GM06990 (cell line): Measurements from ENCODE around the gene SNX1.

Experiments
- DNase-seq: peaks from one replicate; pipeline ENCODE4 v3.0.0-alpha.2; 2011; ENCODE audit not compliant: insufficient read length; ENCODE audit errors: extremely low read depth
- H3K27me3 ChIP-seq: replicated peaks from 2 replicates; pipeline ENCODE4 v1.6.0; 2011; ENCODE audit warnings: low read length; ENCODE audit not compliant: control insufficient read depth, insufficient read depth
- H3K36me3 ChIP-seq: 2 replicates; pipeline ENCODE4 v1.5.1; 2011; ENCODE audit warnings: low read length; ENCODE audit not compliant: control insufficient read depth, insufficient read depth
- H3K4me3 ChIP-seq: replicated peaks from 2 replicates; pipeline ENCODE4 v1.5.1; 2011; ENCODE audit warnings: low read depth, mild to moderate bottlenecking, control low read depth, low read length
- CTCF ChIP-seq: IDR thresholded peaks from 2 replicates; pipeline ENCODE4 v1.5.1; 2011; ENCODE audit warnings: low read length, control low read depth, mild to moderate bottlenecking, inconsistent platforms; ENCODE audit not compliant: insufficient read depth, poor library complexity, severe bottlenecking

The SNX1 gene

GRCh38 chr15:64136347-64136746 is 40.6 kb downstream of the SNX1 start:
- Histone ChIP-seq H3K27me3 (no peaks in the 10 kb centered on the region), H3K36me3 (peaks cover 48% of the 10 kb centered on the region), H3K4me3 (no peak overlapping the region)
- TF ChIP-seq CTCF: no peak
- DNase-seq: no peak

- no peaks in the 10 kb centered on the region for H3K27me3 ChIP-seq
- peaks cover 43% of the 10 kb centered on the region for H3K36me3 ChIP-seq
- no peak overlapping the region for H3K4me3 ChIP-seq
- TF ChIP-seq CTCF: no peak
- DNase-seq: no peak
Measured at GRCh38 chr15:64137226-64137833, 41.5 kb downstream of the SNX1 start.

- no peaks in the 10 kb centered on the region for H3K27me3 ChIP-seq
Measured at GRCh38 chr15:64138331-64138941, 42.7 kb downstream of the SNX1 start.

GRCh38 chr15:64141798-64142512 is 46.2 kb downstream of the SNX1 start:
- TF ChIP-seq CTCF: no peak
- peaks cover 13% of the 10 kb centered on the region for H3K36me3 ChIP-seq
- no peak for DNase-seq
- no peak overlapping the region for H3K4me3 ChIP-seq
- no peaks in the 10 kb centered on the region for H3K27me3 ChIP-seq

More at GRCh38 chr15:64138331-64138941, 42.7 kb downstream of the SNX1 start:
- Histone ChIP-seq H3K4me3 (no peak overlapping the region), H3K36me3 (peaks cover 34% of the 10 kb centered on the region)
- TF ChIP-seq CTCF: no peak
- DNase-seq: no peak

- H3K27me3 ChIP-seq: no peaks in the 10 kb centered on the region
- no peak overlapping the region for H3K4me3 ChIP-seq
- no peak for TF ChIP-seq CTCF
- DNase-seq: no peak
- H3K36me3 ChIP-seq: peaks cover 8% of the 10 kb centered on the region
Measured at GRCh38 chr15:64143276-64143675, 47.5 kb downstream of the SNX1 start.
